GM18519 (cell line): ENCODE data around the gene BTBD17.

Experiments
- ATAC-seq: cut with Tn5 transposase; IDR thresholded peaks from one replicate; pipeline ENCODE4 v1.9.1; 2021; ENCODE audit warnings: mild to moderate bottlenecking, moderate library complexity; ENCODE audit not compliant: unreplicated experiment, low FRiP score

BTBD17 gene

DNA sequence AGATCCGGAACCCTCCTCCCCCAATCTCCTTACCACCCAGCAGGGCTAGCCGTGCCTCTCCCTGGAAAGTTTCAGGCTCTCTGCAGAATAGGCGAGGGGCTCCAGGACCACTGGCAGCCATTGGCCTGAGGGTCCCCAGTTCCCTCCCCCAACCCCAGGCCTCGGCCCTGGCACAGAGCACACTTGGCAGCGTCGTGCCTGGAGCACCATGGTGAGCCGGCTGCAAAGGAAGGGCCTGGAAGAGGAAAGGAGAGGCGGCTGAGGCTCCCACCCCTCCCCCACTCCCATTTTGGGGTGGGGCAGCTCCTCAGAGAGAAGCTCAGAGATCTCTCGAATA, 369 bp upstream of the BTBD17 start:
- no peak for ATAC-seq

DNA sequence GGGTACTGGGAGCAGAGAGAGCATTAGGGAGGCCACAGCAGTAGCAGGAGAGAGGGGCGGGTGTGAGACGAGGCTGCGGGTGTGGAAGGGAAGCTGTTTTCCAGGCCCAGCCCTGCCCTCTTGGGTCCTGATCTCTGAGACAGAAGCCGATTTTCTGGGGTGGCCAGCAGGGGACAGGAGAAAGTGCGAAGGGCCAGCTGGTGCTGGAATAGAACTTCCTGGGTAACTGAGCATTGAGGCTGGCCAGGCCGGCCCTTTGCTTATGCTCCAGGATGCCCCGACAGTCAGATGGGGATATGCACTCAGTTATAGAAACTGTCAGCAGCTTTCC, 804 bp downstream of the BTBD17 start:
- ATAC-seq = no peak

DNA sequence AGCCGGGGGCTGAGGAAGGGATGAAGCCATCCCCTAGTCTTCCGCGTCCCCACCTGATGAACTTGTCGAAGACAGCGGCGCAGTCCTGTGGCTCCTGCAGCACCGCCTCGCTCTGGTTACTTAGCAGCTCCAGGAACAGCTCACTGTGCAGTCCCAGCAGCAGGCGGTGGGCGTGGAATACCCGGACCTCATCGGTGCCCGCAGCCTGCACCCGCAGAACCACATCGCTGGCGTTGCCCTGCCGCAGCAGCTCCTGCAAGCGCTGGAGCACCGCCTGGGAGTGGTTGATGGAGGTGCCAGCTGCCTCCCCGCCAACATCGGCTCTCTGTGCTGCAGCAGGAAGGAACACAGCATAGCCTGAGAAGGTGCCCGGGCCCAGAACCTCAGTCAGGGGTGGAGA, 1.8 kb downstream of the BTBD17 start:
- no peak for ATAC-seq

DNA sequence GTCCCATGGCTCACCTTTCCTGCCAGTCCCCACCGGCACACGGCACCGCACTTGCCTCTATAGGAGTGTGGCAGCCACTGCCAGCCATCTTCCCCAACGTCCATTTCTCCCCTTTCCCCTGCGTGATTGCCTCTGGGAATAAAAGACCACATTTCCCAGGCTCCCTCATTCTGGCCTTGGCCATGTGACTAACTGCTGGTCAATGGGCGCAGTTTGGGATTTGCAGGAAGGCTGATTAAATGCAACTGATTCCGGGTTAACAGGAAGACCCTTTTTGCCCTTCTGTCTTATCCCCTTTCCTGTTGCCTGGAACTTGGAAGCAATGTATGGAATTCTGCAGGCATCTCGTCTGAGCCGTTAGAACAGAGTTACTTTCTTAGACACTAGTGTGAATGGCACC, 3.0 kb downstream of the BTBD17 start:
- no peak for ATAC-seq

DNA sequence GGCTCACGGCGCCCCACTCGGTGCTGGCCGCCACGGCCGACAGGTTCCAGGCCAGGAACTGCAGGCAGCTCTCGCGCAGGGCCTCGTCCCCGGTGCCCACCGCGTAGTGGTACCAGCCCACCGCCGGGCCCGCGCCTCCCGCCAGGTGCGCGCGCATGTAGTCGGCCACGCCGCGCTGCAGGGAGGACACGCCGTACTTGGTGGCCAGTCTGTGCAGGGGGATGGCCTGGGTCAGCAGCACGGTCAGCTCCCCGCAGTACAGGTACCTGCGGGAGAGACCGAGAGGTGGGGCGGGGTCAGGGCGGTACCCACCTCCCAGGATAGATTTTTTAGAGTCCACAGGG, 4.2 kb downstream of the BTBD17 start:
- ATAC-seq = no peak

- no peak for ATAC-seq
Observed at GRCh38 chr17:74356646-74357465, 4.8 kb downstream of the BTBD17 start.

GRCh38 chr17:74355065-74355464, 6.6 kb downstream of the BTBD17 start:
- no peak for ATAC-seq

DNA sequence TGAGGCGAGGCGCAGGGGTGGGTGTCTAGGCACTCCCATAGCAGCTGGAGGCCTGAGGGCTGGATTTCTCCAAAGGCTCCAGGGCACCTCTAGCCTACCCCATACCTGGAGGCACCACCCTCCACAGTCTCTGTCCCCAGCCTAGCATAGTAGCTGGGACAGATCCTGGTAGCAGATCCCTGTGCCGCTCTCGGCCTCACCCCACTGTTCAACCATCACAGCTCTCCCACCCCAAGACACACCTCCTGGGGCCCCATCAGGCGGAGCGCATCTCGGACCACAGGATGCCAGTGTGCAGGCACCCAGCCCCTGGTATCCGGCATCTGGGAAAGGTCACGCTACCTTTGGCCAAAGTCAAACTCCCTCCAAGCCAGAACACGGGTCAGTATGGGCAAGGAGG, 7.1 kb downstream of the BTBD17 start:
- ATAC-seq = no peak

GRCh38 chr17:74354123-74354522, 7.5 kb downstream of the BTBD17 start:
- ATAC-seq = no peak

- no peak for ATAC-seq
Observed at GRCh38 chr17:74353446-74354060, 8.1 kb downstream of the BTBD17 start.

DNA sequence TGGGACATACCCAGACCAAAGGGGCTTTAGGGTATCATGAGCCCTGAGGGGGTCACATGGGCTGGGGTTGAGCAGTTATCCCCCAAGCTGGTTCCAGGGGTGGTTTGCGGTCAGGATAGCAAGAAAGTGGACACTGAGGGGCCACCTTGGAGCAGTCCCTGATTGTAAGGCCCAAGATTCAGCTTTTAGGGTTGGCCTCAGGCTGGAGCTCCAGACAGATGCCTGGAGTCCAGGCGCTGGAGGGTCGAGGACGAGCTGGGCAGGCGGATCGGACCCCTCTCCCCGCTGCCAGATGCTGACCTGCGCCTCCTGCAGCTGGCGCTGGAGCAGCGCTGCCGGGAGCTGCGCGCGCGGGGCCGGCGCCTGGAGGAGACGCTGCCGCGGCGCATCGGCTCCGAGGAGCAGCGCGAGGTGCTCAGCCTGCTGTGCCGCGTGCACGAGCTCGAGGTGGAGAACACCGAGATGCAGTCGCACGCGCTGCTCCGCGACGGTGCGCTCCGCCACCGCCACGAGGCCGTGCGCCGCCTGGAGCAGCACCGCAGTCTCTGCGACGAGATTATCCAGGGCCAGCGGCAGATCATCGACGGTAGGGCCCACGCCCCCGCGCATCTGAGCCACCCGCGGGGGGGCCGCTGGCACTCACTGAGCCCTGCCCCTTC, 10.0 kb downstream of the BTBD17 start:
- no peak for ATAC-seq

DNA sequence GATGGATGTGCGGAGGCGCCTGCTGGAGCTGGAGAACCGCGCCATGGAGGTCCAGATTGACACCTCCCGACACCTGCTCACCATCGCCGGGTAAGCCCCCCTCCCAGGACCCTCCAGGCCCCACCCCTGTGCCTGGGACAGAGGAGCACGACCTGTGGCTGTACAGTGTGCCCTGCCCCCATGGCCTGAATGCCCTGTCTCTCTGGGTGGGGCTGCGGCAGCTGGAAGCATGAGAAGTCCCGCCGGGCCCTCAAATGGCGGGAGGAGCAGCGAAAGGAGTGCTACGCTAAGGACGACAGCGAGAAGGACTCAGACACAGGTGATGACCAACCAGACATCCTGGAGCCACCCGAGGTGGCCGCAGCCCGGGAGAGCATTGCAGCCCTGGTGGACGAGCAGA, 11.2 kb downstream of the BTBD17 start:
- ATAC-seq = no peak

GRCh38 chr17:74349120-74349519, 12.5 kb downstream of the BTBD17 start:
- no peak for ATAC-seq

GRCh38 chr17:74347646-74348045, 14.0 kb downstream of the BTBD17 start:
- no peak for ATAC-seq

- ATAC-seq = no peak
Observed at GRCh38 chr17:74345433-74346241, 16.0 kb downstream of the BTBD17 start.

- ATAC-seq = no peak
Observed at GRCh38 chr17:74344658-74345057, 17.0 kb downstream of the BTBD17 start.

GRCh38 chr17:74343526-74344284, 18.0 kb downstream of the BTBD17 start:
- no peak for ATAC-seq

DNA sequence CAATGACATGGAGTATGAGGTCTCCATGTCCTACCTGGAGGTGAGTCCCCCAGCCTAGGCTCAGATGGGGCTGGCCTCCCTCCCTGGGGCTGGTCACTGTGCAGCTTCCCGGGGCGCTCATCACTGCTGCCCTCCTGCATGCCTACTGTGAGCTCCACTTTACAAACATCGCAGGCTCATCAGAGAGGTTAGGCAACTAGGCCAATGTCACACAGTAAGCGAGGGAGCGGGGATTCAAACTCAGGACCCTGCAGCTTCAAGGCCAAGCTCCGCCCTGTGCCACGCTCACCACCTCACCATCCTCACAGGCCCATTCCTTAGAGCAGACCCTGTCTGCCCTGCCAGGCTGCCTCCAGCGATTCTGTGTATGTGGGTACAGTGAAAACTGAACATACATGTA, 18.5 kb downstream of the BTBD17 start:
- ATAC-seq = no peak

- ATAC-seq = no peak
Observed at GRCh38 chr17:74342224-74342623, 19.4 kb downstream of the BTBD17 start.

GRCh38 chr17:74340470-74341023, 21.1 kb downstream of the BTBD17 start:
- no peak for ATAC-seq
